ENCODE measurements around the gene DLX3. TPM values are rescaled to one million over a fixed set of nuclear protein-coding genes. Genes with fewer than 3 reads are reported as not detected.

DLX3 gene
- total and polyA plus RNA-seq, 2 of the 8 experiments (the other 6 are each of a cell fraction or from before 2014, with no cell fraction given): 0.15 to 0.20 TPM

DNA sequence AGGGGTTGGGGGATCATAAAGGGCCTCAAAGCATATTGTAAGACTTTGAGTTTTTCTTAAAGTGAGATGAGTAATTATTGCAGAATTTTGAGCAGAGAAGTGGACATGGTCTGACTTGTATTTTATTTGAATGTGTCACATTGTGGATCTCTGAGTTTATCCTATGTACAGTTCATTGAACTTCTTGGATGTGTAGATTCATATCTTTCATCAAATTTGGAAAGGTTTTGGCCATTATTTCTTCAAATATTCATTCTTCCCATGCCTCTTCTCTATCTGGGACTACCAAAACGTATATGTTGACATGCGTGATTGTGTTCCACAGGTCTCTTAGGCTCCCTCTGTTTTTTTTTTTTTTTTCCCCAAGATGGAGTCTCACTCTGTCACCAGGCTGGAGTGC lies 14.3 kb upstream of the DLX3 start:
- Histone ChIP-seq H3K56ac (replicated peaks; ENCODE audit: insufficient read length, low read depth, low read length) (no peak overlapping the region), H3K27me3 (replicated peaks in 1 of 4; ENCODE audit: control insufficient read depth in 3 of 4, extremely low read depth in 1 of 4, insufficient read depth in 3 of 4, low read length in 3 of 4) (no peaks in the 10 kb centered on the region), H3K23me2 (ENCODE audit: low read depth, low read length) (no peaks in the 10 kb centered on the region), H3K79me1 (ENCODE audit: low read depth, low read length) (no peaks in the 10 kb centered on the region), H3K79me2 (ENCODE audit: control insufficient read depth in 1 of 2, insufficient read depth in 2 of 2, low read length in 2 of 2) (no peaks in the 10 kb centered on the region), H2BK120ac (replicated peaks; ENCODE audit: low read depth, low read length) (no peak overlapping the region), H2BK12ac (ENCODE audit: low read depth, low read length) (no peak overlapping the region), H2AFZ (ENCODE audit: low read length) (no peak overlapping the region), H3K36me3 (ENCODE audit: control insufficient read depth in 2 of 4, insufficient read depth in 4 of 4, low read length in 3 of 4) (no peaks in the 10 kb centered on the region), H2BK5ac (ENCODE audit: low read depth, low read length) (no peak overlapping the region), H3K4me3 (ENCODE audit: extremely low read depth in 1 of 4, insufficient read depth in 2 of 4, low read depth in 3 of 4, low read length in 4 of 4) (no peak overlapping the region), H3K4ac (replicated peaks; ENCODE audit: insufficient read length, low read depth, low read length) (no peak overlapping the region), H3K23ac (ENCODE audit: insufficient read length) (no peak overlapping the region), H3K27ac (ENCODE audit: low read depth, low read length) (no peak overlapping the region), H3K4me1 (replicated peaks in 1 of 4; ENCODE audit: control insufficient read depth in 3 of 4, insufficient read depth in 4 of 4, low read length in 3 of 4) (no peaks in the 10 kb centered on the region), H4K8ac (ENCODE audit: extremely low read depth, insufficient read depth, low read length) (no peak overlapping the region), H4K20me1 (replicated peaks in 1 of 2; ENCODE audit: control insufficient read depth in 1 of 2, insufficient read depth in 2 of 2, low read length in 2 of 2) (no peaks in the 10 kb centered on the region), H2AK5ac (ENCODE audit: low read depth, low read length) (no peak overlapping the region), H3K9me3 (ENCODE audit: insufficient read depth in 2 of 2, low read depth in 1 of 2, low read length in 1 of 2) (peaks cover 15% of the 10 kb centered on the region in 2 experiments; a peak in 3 of 4 replicates), H4K5ac (ENCODE audit: insufficient read length, low read depth, low read length) (no peak overlapping the region), H3K4me2 (ENCODE audit: insufficient read depth in 1 of 2, low read depth in 2 of 2, low read length in 2 of 2) (no peak overlapping the region), H3K14ac (ENCODE audit: insufficient read length) (no peak overlapping the region), H2BK20ac (ENCODE audit: low read length) (no peak overlapping the region), H4K91ac (replicated peaks; ENCODE audit: insufficient read length, low read length) (no peak overlapping the region), H2BK15ac (ENCODE audit: low read length) (no peak overlapping the region), H3K9ac (replicated peaks in 1 of 4; ENCODE audit: extremely low read depth in 1 of 4, low read depth in 3 of 4, low read length in 3 of 4) (no peak overlapping the region), H3K18ac (ENCODE audit: extremely low read depth, low read length) (no peak overlapping the region)
- ChIA-PET CTCF (ENCODE audit: partially characterized antibody) (interaction anchor here (1.8 kb wide), 1 partner anchor 11 kb away, joined by 7 read pairs; no protein-coding TSS in a partner anchor), POLR2A (ENCODE audit: partially characterized antibody) (no interaction called here)
- FAIRE-seq (no peak), DNase-seq (ENCODE audit: low read depth in 1 of 2, low spot score in 2 of 2) (no peak)
- TF ChIP-seq, protein P1, sequence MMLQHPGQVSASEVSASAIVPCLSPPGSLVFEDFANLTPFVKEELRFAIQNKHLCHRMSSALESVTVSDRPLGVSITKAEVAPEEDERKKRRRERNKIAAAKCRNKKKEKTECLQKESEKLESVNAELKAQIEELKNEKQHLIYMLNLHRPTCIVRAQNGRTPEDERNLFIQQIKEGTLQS (IDR thresholded peaks at IDR 0.05; ENCODE audit: insufficient read depth, low read depth, low read length): no peak
- TF ChIP-seq HDAC2 (IDR thresholded peaks at IDR 0.05; ENCODE audit: borderline replicate concordance in 1 of 2, low read depth in 2 of 2, low read length in 2 of 2) (no peak), CTBP2 (IDR thresholded peaks at IDR 0.05; ENCODE audit: borderline replicate concordance, insufficient read depth, insufficient read length, low read length) (no peak), TBP (IDR thresholded peaks at IDR 0.05; ENCODE audit: low read depth, low read length) (no peak), SP1 (IDR thresholded peaks at IDR 0.05; ENCODE audit: low read depth, low read length) (no peak), EZH2 (IDR thresholded peaks at IDR 0.05; ENCODE audit: low read depth, low read length, severe bottlenecking) (no peak), CEBPB (IDR thresholded peaks at IDR 0.05; ENCODE audit: low read depth, low read length) (no peak), CHD2 (IDR thresholded peaks at IDR 0.05; ENCODE audit: low read length) (no peak), SP2 (IDR thresholded peaks at IDR 0.05; ENCODE audit: low read length) (no peak), TEAD4 (IDR thresholded peaks at IDR 0.05; ENCODE audit: low read depth, low read length) (no peak), CBX5 (IDR thresholded peaks at IDR 0.05; ENCODE audit: low read depth, low read length) (no peak), TAF1 (IDR thresholded peaks at IDR 0.05; ENCODE audit: low read depth, low read length) (no peak), SIN3A (conservative IDR thresholded peaks at IDR 0.05 in 1 of 2, IDR thresholded peaks at IDR 0.05 in 1 of 2; ENCODE audit: low read depth in 1 of 2, low read length in 2 of 2) (no peak)
- WGBS, 2 experiments (ENCODE audit: extremely low coverage in 1 of 2, insufficient coverage in 1 of 2, insufficient read length in 1 of 2, insufficient replicate concordance in 2 of 2, low coverage in 1 of 2, low lambda C conversion rate in 2 of 2, missing lambda C conversion rate in 1 of 2): 82% methylated on average over 2 of the region's 2 CpGs; no CpG with 5 or more reads in 1 of the 2 experiments
